Measurements from ENCODE around the gene TOR1A.

Gene TOR1A

GRCh38 chr9:129841071-129841470 lies 17.1 kb upstream of the TOR1A start:
- Mint-ChIP-seq H3K27ac (peak overlapping the region; percentile 29 to 32), H3K4me1 (ENCODE audit: low read depth in 2 of 2) (peaks cover 35 to 41% of the 10 kb centered on the region in 2 donors), H3K4me3 (no peak overlapping the region), H3K27me3 (no peaks in the 10 kb centered on the region), H3K9me3 (no peaks in the 10 kb centered on the region), H3K36me3 (ENCODE audit: insufficient read depth) (peaks cover 13% of the 10 kb centered on the region)
- DNase-seq (no peak), ATAC-seq (replicated peaks) (no peak)

- Mint-ChIP-seq H3K27ac (peak overlapping the region in 1 of 2 donors; percentile 44), H3K4me1 (ENCODE audit: low read depth in 2 of 2) (peaks cover 38 to 40% of the 10 kb centered on the region in 2 donors), H3K36me3 (ENCODE audit: insufficient read depth) (peaks cover 19% of the 10 kb centered on the region), H3K4me3 (peak overlapping the region in 1 of 2 donors; percentile 27), H3K9me3 (no peaks in the 10 kb centered on the region), H3K27me3 (no peaks in the 10 kb centered on the region)
- ATAC-seq (replicated peaks) = no peak
- no peak for DNase-seq
These were observed 16.1 kb upstream of the TOR1A start for GRCh38 chr9:129840034-129840433.

GRCh38 chr9:129839324-129840023 lies 15.5 kb upstream of the TOR1A start:
- Mint-ChIP-seq H3K4me3 (peak overlapping the region; percentile 54 to 70), H3K4me1 (ENCODE audit: low read depth in 2 of 2) (peaks cover 43 to 46% of the 10 kb centered on the region in 2 donors), H3K36me3 (ENCODE audit: insufficient read depth) (peaks cover 25% of the 10 kb centered on the region), H3K9me3 (no peaks in the 10 kb centered on the region), H3K27me3 (no peaks in the 10 kb centered on the region), H3K27ac (peak overlapping the region; percentile 44 to 52)
- ATAC-seq (replicated peaks) = no peak
- no peak for DNase-seq

GRCh38 chr9:129838707-129839259 lies 14.8 kb upstream of the TOR1A start:
- peak overlapping the region; percentile 54 to 70 for H3K4me3 Mint-ChIP-seq
- peak overlapping the region; percentile 30 to 52 for H3K27ac Mint-ChIP-seq
- no peak for ATAC-seq (replicated peaks)
- peaks cover 31% of the 10 kb centered on the region for H3K36me3 Mint-ChIP-seq (ENCODE audit: insufficient read depth)
- no peaks in the 10 kb centered on the region for H3K9me3 Mint-ChIP-seq
- no peaks in the 10 kb centered on the region for H3K27me3 Mint-ChIP-seq
- no peak for DNase-seq
- peaks cover 50 to 51% of the 10 kb centered on the region in 2 donors for H3K4me1 Mint-ChIP-seq (ENCODE audit: low read depth in 2 of 2)

- Mint-ChIP-seq H3K36me3 (ENCODE audit: insufficient read depth) (peaks cover 52% of the 10 kb centered on the region), H3K27ac (peak overlapping the region; percentile 94 to 98), H3K9me3 (no peaks in the 10 kb centered on the region), H3K4me1 (ENCODE audit: low read depth in 2 of 2) (peaks cover 54 to 58% of the 10 kb centered on the region in 2 donors), H3K27me3 (no peaks in the 10 kb centered on the region), H3K4me3 (peak overlapping the region; percentile 92 to 99)
- DNase-seq = peak in 2 of 3 experiments; percentile 8 to 11
- no peak for ATAC-seq (replicated peaks)
These were observed 12.5 kb upstream of the TOR1A start for GRCh38 chr9:129836311-129837007.

GRCh38 chr9:129835860-129836223 lies 11.9 kb upstream of the TOR1A start:
- Mint-ChIP-seq H3K27ac (peak overlapping the region; percentile 94 to 98), H3K4me3 (peak overlapping the region; percentile 92 to 99), H3K36me3 (ENCODE audit: insufficient read depth) (peaks cover 58% of the 10 kb centered on the region), H3K4me1 (ENCODE audit: low read depth in 2 of 2) (peaks cover 50 to 58% of the 10 kb centered on the region in 2 donors), H3K27me3 (no peaks in the 10 kb centered on the region), H3K9me3 (no peaks in the 10 kb centered on the region)
- peak; percentile 3 for ATAC-seq (replicated peaks)
- DNase-seq = no peak

- ATAC-seq (replicated peaks) = peak; percentile 91
- Mint-ChIP-seq H3K4me1 (ENCODE audit: low read depth in 2 of 2) (peaks cover 49 to 58% of the 10 kb centered on the region in 2 donors), H3K36me3 (ENCODE audit: insufficient read depth) (peaks cover 64% of the 10 kb centered on the region), H3K4me3 (peak within 1 kb of the TSS; percentile 92 to 99), H3K27ac (peak within 1 kb of the TSS; percentile 94 to 98), H3K9me3 (no peaks in the 10 kb centered on the region), H3K27me3 (no peaks in the 10 kb centered on the region)
- peak; percentile 96 to 97 (median 97) for DNase-seq
These were observed 11.4 kb upstream of the TOR1A start, which contains the start of the genes C9orf78 and USP20 for GRCh38 chr9:129835128-129835859. TSS of gene C9orf78 (minus strand) at chr9:129835275. CDS start at chr9:129835221, 54 bp downstream. TSS of gene USP20 (plus strand) at chr9:129835458. CDS start at chr9:129852556, 17,098 bp downstream.

GRCh38 chr9:129834489-129835127 lies 10.7 kb upstream of the TOR1A start:
- Mint-ChIP-seq H3K27me3 (no peaks in the 10 kb centered on the region), H3K27ac (peak overlapping the region; percentile 94 to 98), H3K4me3 (peak overlapping the region; percentile 92 to 99), H3K36me3 (ENCODE audit: insufficient read depth) (peaks cover 70% of the 10 kb centered on the region), H3K4me1 (ENCODE audit: low read depth in 2 of 2) (peaks cover 44 to 58% of the 10 kb centered on the region in 2 donors), H3K9me3 (no peaks in the 10 kb centered on the region)
- ATAC-seq (replicated peaks) (peak; percentile 28), DNase-seq (peak; percentile 29 to 52 (median 31))

GRCh38 chr9:129832982-129833381 lies 9.0 kb upstream of the TOR1A start:
- ATAC-seq (replicated peaks) = no peak
- no peak for DNase-seq
- peaks cover 33 to 47% of the 10 kb centered on the region in 2 donors for H3K4me1 Mint-ChIP-seq (ENCODE audit: low read depth in 2 of 2)
- no peaks in the 10 kb centered on the region for H3K9me3 Mint-ChIP-seq
- peak overlapping the region; percentile 11 to 92 for H3K4me3 Mint-ChIP-seq
- no peak overlapping the region for H3K27ac Mint-ChIP-seq
- peaks cover 79% of the 10 kb centered on the region for H3K36me3 Mint-ChIP-seq (ENCODE audit: insufficient read depth)
- H3K27me3 Mint-ChIP-seq = no peaks in the 10 kb centered on the region

- Mint-ChIP-seq H3K27me3 (no peaks in the 10 kb centered on the region), H3K9me3 (no peaks in the 10 kb centered on the region), H3K36me3 (ENCODE audit: insufficient read depth) (peaks cover 72% of the 10 kb centered on the region), H3K27ac (peak overlapping the region in 1 of 2 donors; percentile 26), H3K4me3 (no peak overlapping the region), H3K4me1 (ENCODE audit: low read depth in 2 of 2) (peaks cover 5 to 13% of the 10 kb centered on the region in 2 donors)
- no peak for ATAC-seq (replicated peaks)
- no peak for DNase-seq
These were observed 5.0 kb upstream of the TOR1A start for GRCh38 chr9:129828969-129829368.

GRCh38 chr9:129828051-129828450 lies 4.1 kb upstream of the TOR1A start:
- no peak overlapping the region for H3K4me3 Mint-ChIP-seq
- peaks cover 70% of the 10 kb centered on the region for H3K36me3 Mint-ChIP-seq (ENCODE audit: insufficient read depth)
- no peak for ATAC-seq (replicated peaks)
- no peak for DNase-seq
- no peaks in the 10 kb centered on the region for H3K9me3 Mint-ChIP-seq
- peaks cover 1 to 8% of the 10 kb centered on the region in 2 donors for H3K4me1 Mint-ChIP-seq (ENCODE audit: low read depth in 2 of 2)
- no peak overlapping the region for H3K27ac Mint-ChIP-seq
- no peaks in the 10 kb centered on the region for H3K27me3 Mint-ChIP-seq

- DNase-seq (no peak), ATAC-seq (replicated peaks) (no peak)
- Mint-ChIP-seq H3K9me3 (no peaks in the 10 kb centered on the region), H3K4me3 (no peak overlapping the region), H3K36me3 (ENCODE audit: insufficient read depth) (peaks cover 66% of the 10 kb centered on the region), H3K27me3 (no peaks in the 10 kb centered on the region), H3K27ac (no peak overlapping the region), H3K4me1 (ENCODE audit: low read depth in 2 of 2) (peaks cover 6 to 15% of the 10 kb centered on the region in 2 donors)
These were observed 2.8 kb upstream of the TOR1A start for GRCh38 chr9:129826759-129827158.
